CD4-positive, alpha-beta T cell (primary cell): ENCODE data around the gene PKHD1. TPM values are rescaled to one million over a fixed set of nuclear protein-coding genes. Genes with fewer than 3 reads are reported as not detected.

Experiments
- ATAC-seq: fragments of 200-7000 bp; cut with Tn5 transposase; one replicate; pipeline ENCODE4 v1.10.0; 2022; ENCODE audit warnings: mild to moderate bottlenecking; ENCODE audit not compliant: poor library complexity
- CTCF ChIA-PET: fragments of 350-600 bp; sonication (Branson Sonifier 250); formaldehyde crosslinking; loops from one replicate; lab custom pipeline; 2021; ENCODE audit warnings: antibody characterized with exemption, inconsistent platforms; lab: Charles Lee
- POLR2A ChIA-PET: fragments of 350-600 bp; sonication (Branson Sonifier 250); formaldehyde crosslinking; loops from one replicate; lab custom pipeline; 2021; ENCODE audit warnings: antibody characterized with exemption, inconsistent platforms; lab: Charles Lee
- DNase-seq, 14 experiments: peaks; one replicate each; pipeline ENCODE4 v3.0.0-alpha.2; 2013 to 2020; ENCODE audit warnings: mixed read lengths in 2 of 14
- H3K27ac ChIP-seq, 2 donors: one replicate each; pipeline versions ENCODE4 v1.5.1 to v1.7.0; 2013; ENCODE audit warnings: low read length in 2 of 2, low read depth in 1 of 2, mild to moderate bottlenecking in 1 of 2
- H3K27me3 ChIP-seq, 2 experiments: 1 replicate in 1 of 2; 2 replicates in 1 of 2; pipeline versions ENCODE4 v1.6.1 to v1.7.0; 2013; ENCODE audit warnings: low read length in 2 of 2, control low read depth in 1 of 2, mild to moderate bottlenecking in 1 of 2, moderate library complexity in 1 of 2; ENCODE audit not compliant: insufficient read depth in 2 of 2, control insufficient read depth in 1 of 2
- H3K36me3 ChIP-seq: one replicate; pipeline ENCODE4 v1.6.1; 2013; ENCODE audit warnings: low read length, control low read depth; ENCODE audit not compliant: insufficient read depth
- H3K4me1 ChIP-seq: one replicate; pipeline ENCODE4 v1.6.1; 2013; ENCODE audit warnings: low read length, control low read depth; ENCODE audit not compliant: insufficient read depth
- H3K4me3 ChIP-seq: one replicate; pipeline ENCODE4 v1.5.1; 2013; ENCODE audit warnings: mild to moderate bottlenecking, low read length, moderate library complexity
- H3K9me3 ChIP-seq, 2 experiments: 1 replicate in 1 of 2; 2 replicates in 1 of 2; pipeline versions ENCODE4 v1.6.1 to v1.7.0; 2013; ENCODE audit warnings: low read length in 2 of 2, mild to moderate bottlenecking in 2 of 2, control low read depth in 1 of 2, moderate library complexity in 1 of 2; ENCODE audit not compliant: control insufficient read depth in 1 of 2, insufficient read depth in 1 of 2
- H3K27ac Mint-ChIP-seq: one replicate; pipeline ENCODE4 v1.8.0; 2020; ENCODE audit warnings: mixed read lengths
- H3K27me3 Mint-ChIP-seq: one replicate; pipeline ENCODE4 v1.8.0; 2021; ENCODE audit warnings: mixed read lengths
- H3K36me3 Mint-ChIP-seq: one replicate; pipeline ENCODE4 v1.8.0; 2021; ENCODE audit warnings: low read depth, mixed read lengths
- H3K4me1 Mint-ChIP-seq: one replicate; pipeline ENCODE4 v1.8.0; 2021; ENCODE audit warnings: low read depth, mixed read lengths
- H3K4me3 Mint-ChIP-seq: one replicate; pipeline ENCODE4 v1.8.0; 2020; ENCODE audit warnings: mild to moderate bottlenecking, mixed read lengths
- H3K9me3 Mint-ChIP-seq: one replicate; pipeline ENCODE4 v1.8.0; 2020; ENCODE audit warnings: mixed read lengths
- intact Hi-C, 2 experiments: fragments of 100-400 bp; cut with DNase I in 1 of 2; cut with micrococcal nuclease in 1 of 2; formaldehyde crosslinking; loops; one replicate each; pipeline versions ENCODE4 v1.15.1 to v1.9.0; 2023 to 2025; cut with DNase I, micrococcal nuclease
- total RNA-seq, 174 experiments: library from RNA in 2 of 174; stranded (reverse) in 2 of 174; gene quantifications; one replicate each; pipeline ENCODE4 v1.2.3 and lab custom pipeline; 2021 to 2026
- TF ChIP-seq, protein P1 (sequence below): fragments of 200-600 bp; IDR thresholded peaks from one replicate; pipeline ENCODE4 v1.8.0; 2022; ENCODE audit warnings: antibody characterized with exemption, mild to moderate bottlenecking

Gene PKHD1
- total RNA-seq, 2 experiments from 2014 or later = 0.03 TPM; not detected in 1

DNA sequence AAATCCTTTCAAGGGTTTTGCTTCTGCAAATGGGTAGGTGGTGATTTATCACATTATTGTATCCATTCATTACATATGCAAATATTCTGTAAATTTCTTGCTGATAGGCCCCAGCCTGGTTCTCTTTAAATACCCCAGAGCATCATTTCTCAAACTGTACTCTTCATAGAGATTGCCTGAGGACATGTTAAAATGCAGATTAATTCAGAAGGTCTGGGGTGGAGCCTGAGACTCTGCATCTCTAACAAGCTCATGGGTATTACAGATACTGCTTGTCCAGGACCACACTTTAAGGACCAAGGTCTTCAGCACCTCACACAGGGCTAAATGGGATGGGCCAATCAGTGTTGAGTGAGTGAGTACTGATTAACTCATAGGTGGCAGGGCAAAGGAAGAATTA, 46.3 kb downstream of the PKHD1 start:
- intact Hi-C loops = no loop called here
- Mint-ChIP-seq H3K27me3 (peaks cover 18% of the 10 kb centered on the region), H3K9me3 (no peaks in the 10 kb centered on the region), H3K4me1 (no peaks in the 10 kb centered on the region), H3K27ac (no peak overlapping the region), H3K36me3 (no peaks in the 10 kb centered on the region), H3K4me3 (no peak overlapping the region)
- POLR2A ChIA-PET = no interaction called here
- Histone ChIP-seq H3K27ac (no peak overlapping the region), H3K9me3 (no peaks in the 10 kb centered on the region), H3K36me3 (no peaks in the 10 kb centered on the region), H3K4me3 (no peak overlapping the region), H3K27me3 (peaks cover 0 to 1% of the 10 kb centered on the region in 2 experiments), H3K4me1 (no peaks in the 10 kb centered on the region)
- TF ChIP-seq, protein P1, sequence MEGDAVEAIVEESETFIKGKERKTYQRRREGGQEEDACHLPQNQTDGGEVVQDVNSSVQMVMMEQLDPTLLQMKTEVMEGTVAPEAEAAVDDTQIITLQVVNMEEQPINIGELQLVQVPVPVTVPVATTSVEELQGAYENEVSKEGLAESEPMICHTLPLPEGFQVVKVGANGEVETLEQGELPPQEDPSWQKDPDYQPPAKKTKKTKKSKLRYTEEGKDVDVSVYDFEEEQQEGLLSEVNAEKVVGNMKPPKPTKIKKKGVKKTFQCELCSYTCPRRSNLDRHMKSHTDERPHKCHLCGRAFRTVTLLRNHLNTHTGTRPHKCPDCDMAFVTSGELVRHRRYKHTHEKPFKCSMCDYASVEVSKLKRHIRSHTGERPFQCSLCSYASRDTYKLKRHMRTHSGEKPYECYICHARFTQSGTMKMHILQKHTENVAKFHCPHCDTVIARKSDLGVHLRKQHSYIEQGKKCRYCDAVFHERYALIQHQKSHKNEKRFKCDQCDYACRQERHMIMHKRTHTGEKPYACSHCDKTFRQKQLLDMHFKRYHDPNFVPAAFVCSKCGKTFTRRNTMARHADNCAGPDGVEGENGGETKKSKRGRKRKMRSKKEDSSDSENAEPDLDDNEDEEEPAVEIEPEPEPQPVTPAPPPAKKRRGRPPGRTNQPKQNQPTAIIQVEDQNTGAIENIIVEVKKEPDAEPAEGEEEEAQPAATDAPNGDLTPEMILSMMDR = no peak
- ATAC-seq (no peak), DNase-seq (no peak)
- CTCF ChIA-PET = no interaction called here

DNA sequence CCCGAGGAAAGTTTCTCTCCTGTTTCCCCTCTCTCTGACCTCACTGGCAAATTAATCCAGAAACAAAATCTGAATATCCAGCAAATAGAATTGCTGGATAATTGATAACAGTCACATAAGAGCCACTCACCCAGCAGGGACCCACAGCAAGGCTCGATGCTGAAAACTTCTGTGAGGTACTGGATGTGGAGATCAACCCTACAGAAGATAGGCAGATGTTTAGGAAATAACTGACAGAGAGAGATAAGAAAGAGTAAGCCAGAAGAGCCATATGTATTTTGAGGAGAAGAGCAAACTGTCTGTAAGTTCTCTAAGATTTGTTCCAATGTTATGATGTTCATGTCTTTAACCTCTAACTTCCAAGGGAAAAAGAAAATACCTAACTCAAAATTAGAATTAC, 59.7 kb downstream of the PKHD1 start:
- no peak overlapping the region for H3K27ac ChIP-seq
- ATAC-seq = no peak
- Mint-ChIP-seq H3K27ac (no peak overlapping the region), H3K4me1 (no peaks in the 10 kb centered on the region), H3K27me3 (peaks cover 34% of the 10 kb centered on the region), H3K9me3 (peaks cover 5% of the 10 kb centered on the region), H3K4me3 (no peak overlapping the region), H3K36me3 (no peaks in the 10 kb centered on the region)
- peaks cover 3 to 10% of the 10 kb centered on the region in 2 experiments for H3K27me3 ChIP-seq
- no peak for DNase-seq
- TF ChIP-seq, protein P1 = no peak
- H3K36me3 ChIP-seq = no peaks in the 10 kb centered on the region
- ChIA-PET CTCF (no interaction called here), POLR2A (no interaction called here)
- no peak overlapping the region for H3K4me3 ChIP-seq
- intact Hi-C loops = no loop called here
- no peaks in the 10 kb centered on the region for H3K9me3 ChIP-seq
- no peaks in the 10 kb centered on the region for H3K4me1 ChIP-seq

DNA sequence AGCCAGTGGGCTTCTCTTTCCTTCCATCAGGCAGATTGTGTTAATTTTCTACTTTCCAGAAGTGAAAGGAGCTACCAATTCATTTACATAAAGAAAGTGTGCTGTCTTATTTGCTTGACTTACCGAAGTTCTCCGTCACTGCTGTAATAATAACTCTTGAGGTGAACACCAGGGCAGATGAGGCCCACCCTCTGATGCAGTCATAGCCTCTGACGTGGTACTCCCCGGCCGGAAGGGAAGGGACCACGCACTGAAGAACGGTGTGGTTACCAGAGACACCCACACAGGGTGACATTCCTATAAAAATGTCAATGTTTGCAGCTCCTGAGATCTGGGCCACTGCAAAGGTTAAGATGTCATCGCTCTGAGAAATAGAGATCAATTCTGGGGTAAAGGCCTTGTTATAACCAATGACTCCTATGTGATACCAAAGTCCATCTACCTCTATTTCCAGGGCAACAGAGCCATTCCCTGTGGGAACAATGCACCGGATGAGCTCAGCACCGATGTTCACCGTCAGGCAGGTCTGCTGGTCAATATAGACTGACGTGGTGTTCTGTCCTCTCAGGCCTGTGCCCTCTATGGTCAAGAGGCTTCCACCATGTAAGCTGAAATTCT, 62.9 kb downstream of the PKHD1 start:
- H3K36me3 Mint-ChIP-seq = no peaks in the 10 kb centered on the region
- ATAC-seq = no peak
- H3K27me3 Mint-ChIP-seq = peaks cover 29% of the 10 kb centered on the region
- H3K4me3 Mint-ChIP-seq = no peak overlapping the region
- POLR2A ChIA-PET = no interaction called here
- Histone ChIP-seq H3K9me3 (no peaks in the 10 kb centered on the region), H3K27me3 (peaks cover 3% of the 10 kb centered on the region in 2 experiments), H3K27ac (no peak overlapping the region), H3K36me3 (no peaks in the 10 kb centered on the region), H3K4me1 (no peaks in the 10 kb centered on the region), H3K4me3 (no peak overlapping the region)
- TF ChIP-seq, protein P1 = no peak
- intact Hi-C loops = no loop called here
- CTCF ChIA-PET = no interaction called here
- DNase-seq = no peak
- H3K27ac Mint-ChIP-seq = no peak overlapping the region
- H3K9me3 Mint-ChIP-seq = no peaks in the 10 kb centered on the region
- no peaks in the 10 kb centered on the region for H3K4me1 Mint-ChIP-seq
